Measurements from ENCODE around the gene ZNF440.
"Not testable (repeated sequence)": the region's sequence is repeated elsewhere in the genome, so short reads cannot be mapped to it uniquely, and the experiment has no call there.

Gene ZNF440

DNA sequence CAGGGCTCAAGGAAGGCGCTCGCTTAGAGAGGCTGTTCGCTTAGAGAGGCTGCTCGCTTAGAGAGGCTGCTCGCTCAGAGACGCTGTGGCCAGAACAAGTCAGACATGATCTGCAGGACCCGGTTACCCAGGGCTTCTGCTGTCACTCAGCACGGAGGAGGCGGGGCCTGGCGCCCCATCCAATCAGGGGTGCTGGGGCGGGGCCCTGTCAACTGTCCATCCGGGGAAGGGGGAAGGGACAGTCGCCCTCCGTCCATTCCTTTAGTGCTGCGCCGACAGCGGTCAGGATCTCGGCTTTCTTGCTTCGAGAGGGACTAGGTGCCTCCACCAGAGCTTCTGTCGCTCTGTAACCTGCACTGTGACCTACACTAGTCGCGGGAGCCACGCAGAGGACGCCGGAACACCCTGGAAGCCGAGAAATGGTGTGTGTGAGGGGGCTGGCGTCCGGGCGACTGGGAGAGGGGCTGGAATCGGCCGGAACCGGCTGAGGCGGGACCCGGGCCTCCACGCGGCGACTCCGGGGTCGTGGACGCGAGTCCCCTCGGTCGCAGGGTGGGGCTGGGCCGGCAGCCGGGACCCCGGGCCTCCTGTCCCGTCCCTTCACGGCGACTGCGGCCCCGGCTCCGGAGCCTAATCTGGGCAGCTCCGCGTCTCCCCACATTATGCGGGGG is at the start of gene ZNF440:
TSS of gene ZNF440 (plus strand) at position 245 of the 671 bp plus-strand sequence. CDS start at position 420, 175 bp downstream.
- DNase-seq, result peak; percentile 67 to 78

DNA sequence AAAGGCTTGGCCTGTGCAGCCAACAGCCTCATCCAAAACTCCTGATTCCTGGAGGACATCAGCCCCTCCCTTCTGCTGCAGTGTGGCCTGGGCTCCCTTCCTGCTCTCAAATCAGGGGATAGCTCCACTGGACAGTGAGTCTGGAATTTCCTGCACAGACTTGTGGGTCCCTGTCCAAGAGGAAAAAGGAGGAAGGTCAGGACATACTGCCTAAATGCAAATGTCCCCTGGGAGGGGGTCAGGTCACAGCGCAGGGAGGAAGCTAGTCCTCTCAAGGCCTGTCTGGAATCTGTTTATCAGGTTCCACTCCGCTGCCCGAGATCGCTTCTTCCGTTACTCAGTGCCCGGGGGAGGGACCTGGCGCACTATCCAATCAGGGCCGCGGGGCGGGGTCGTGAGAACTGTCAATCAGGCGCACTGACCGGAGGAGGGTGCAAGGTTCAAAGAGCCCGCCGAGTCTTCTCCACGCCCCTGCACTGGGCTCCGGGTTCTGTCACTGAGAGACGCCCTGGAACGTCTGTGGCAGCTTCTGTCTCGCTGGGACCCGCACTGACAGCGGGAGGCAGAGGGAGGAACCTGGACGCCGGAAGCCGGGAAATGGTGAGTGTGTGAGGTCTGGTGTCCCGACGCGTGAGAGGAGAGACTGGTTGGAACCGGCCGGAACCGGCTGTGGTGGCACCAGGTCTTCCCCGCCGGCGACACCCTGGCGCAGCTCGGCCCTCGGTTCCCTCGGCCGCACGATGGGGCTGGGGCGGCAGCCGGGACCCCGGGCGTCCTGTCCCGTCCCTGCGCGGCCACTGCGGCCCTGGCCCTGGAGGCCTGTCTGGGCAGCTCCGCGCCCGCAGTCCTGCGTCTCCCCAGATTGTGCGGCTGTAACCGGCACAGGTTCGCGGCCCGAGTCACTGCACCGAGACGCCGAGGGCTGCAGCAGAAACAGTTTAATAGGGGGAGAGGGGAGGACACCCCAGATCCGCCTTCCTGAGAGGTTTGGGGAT is 47.2 kb upstream of the ZNF440 start, which contains the start of gene ZNF441:
TSS of gene ZNF441 (plus strand) at position 404 of the 995 bp plus-strand sequence. CDS start at position 598, 194 bp downstream.
- peak; percentile 73 to 74 for DNase-seq

DNA sequence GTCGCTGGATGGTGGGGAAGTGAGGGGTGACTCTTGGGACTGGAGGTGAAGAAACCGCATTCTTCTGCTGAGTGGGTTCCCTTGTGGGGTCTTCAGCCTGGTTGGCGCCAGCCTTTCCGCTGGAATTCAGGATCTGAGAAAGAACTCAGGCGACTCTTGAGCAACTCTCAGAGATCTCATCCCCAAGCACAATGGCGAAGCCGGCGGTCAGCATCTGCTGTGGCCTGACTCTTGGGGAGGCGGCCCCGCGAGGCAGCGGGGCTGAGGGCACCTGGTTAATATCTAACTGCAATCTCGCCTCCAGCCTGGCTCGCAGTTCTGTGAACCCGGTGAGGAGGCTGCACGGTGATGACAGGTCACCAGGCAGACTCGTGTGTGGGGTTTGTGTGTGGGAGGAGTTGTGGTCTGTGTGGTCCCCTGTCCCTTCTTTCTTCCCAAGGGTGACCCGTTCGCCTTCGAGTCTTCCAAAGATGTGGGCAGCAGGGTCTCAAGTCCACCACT is 46.4 kb upstream of the ZNF440 start:
- DNase-seq, result no peak

DNA sequence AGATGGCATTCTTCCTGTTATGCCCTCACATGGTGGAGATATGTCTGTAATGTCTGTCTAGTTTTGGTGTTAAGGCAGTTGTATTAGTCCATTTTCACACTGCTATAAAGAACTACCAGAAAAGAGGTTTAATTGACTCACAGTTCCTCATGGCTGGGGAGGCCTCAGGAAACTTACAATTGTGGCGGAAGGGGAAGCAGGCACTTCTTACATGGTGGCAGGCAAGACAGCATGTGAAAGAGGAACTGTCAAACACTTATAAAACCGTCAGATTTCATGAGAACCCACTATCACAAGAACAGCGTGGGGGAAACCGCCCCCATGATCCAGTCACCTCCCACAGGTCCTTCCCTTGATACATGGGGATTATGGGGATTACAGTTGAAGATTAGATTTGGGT is 44.1 kb upstream of the ZNF440 start:
- no peak for DNase-seq

DNA sequence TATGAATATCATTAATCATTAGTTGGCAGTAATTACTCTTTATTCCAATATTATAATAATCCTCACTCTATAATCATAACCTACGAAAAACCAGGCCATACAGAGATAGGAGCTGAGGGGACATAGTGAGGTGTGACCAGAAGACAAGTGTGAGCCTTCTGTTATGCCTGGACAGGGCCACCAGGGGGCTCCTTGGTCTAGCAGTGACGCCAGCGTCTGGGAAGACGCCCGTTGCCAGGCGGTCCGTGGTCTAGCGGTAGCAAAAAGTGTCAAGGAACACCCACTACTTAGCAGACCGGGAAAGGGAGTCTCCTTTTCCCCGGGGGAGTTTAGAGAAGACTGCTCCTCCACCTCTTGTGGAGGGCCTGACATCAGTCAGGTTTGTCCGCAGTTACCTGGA is 42.6 kb upstream of the ZNF440 start:
- not testable (repeated sequence) for DNase-seq

DNA sequence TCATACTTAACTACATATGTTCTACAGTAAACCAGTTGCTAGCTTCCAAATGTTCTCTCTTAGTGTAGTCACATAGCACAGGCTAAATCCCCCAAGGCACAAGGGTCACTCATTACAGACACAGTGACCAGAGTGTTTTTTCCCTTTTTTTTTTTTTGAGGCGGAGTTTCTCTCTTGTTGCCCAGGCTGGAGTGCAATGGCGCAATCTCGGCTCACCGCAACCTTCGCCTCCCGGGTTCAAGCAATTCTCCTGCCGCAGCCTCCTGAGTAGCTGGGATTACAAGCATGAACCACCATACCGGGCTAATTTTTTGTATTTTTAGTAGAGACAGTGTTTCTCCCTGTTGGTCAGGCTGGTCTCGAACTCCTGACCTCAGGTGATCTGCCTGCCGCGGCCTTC is 37.4 kb upstream of the ZNF440 start:
- DNase-seq, result not testable (repeated sequence)

DNA sequence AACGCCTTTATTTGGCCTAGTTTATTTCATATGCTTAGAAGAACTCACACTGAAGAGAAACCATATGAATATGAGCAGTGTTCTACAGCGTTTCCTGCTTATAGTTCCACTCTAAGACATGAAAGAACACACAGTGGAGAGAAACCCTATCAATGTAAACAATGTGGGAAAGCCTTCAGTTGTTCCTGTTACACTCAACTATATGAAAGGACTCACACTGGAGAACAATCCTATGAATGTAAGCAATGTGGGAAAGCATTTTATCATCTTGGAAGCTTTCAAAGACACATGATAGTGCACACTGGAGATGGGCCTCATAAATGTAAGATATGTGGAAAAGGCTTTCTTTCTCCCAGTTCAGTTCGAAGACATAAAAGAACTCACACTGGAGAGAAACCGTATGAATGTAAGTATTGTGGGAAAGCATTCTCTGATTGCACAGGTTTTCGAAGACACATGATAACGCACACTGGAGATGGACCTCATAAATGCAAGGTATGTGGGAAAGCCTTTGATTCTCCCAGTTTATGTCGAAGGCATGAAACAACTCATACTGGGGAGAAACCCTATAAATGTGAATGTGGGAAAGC is 33.5 kb upstream of the ZNF440 start:
- DNase-seq, result no peak

DNA sequence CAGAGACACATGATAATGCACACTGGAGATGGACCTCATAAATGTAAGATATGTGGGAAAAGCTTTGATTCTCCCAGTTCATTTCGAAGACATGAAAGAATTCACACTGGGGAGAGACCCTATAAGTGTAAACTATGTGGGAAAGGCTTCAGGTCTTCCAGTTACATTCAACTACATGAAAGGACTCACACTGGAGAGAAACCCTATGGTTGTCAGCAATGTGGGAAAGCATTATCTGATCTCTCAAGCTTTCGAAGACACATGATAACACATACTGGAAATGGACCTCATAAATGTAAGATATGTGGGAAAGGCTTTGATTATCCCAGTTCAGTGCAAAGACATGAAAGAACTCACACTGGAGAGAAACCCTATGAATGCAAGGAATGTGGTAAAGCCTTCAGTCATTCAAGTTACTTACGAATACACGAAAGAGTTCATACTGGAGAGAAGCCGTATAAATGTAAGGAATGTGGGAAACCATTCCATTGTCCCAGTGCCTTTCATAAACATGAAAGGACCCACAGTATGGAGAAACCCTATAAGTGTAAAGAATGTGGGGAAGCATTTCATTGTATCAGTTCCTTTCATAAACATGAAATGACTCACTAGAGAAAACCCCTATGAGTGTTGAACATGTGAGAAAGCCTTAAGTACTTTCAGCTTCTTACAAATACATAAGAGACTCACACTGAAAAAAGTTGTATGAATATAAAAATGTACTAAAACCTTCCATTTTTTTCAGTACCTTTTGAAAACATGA is 32.6 kb upstream of the ZNF440 start:
- DNase-seq, result no peak

DNA sequence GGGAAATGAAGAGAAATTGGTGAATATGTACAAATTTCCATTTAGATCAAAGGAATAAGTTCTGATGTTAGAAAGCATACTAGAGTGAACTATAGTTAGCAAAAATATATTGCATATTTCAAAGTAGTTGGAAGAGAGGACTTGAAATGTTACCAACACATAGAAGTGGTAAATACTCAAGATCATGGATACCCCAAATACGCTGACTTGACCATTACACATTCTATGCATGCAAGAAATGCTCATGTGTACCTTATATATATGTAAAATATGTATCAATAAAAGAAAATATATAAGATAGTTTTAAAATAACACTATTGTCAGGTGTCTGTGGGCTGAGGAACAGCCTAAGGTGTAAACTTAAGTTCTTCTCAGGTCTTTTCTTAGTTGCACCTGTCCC is 30.3 kb upstream of the ZNF440 start:
- DNase-seq, result no peak

DNA sequence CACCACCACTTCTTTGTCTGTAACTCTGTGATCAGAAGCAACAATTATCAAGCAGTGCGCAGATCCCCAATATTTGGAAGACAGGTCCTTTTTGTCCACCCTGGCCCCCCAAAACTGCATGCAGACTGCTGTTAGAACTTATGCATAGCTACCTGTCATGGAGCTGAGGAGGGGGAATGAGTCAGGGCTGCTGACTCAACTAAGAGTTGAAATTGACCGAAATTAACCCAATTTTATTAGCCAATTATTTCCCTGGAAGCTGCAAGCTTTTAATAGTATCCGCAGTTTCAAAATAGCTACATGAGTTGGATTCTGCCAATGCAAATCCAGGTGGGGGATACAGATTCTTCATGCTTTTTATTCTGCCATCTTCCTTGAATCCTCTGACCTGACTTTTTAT is 29.7 kb upstream of the ZNF440 start:
- DNase-seq, result no peak

DNA sequence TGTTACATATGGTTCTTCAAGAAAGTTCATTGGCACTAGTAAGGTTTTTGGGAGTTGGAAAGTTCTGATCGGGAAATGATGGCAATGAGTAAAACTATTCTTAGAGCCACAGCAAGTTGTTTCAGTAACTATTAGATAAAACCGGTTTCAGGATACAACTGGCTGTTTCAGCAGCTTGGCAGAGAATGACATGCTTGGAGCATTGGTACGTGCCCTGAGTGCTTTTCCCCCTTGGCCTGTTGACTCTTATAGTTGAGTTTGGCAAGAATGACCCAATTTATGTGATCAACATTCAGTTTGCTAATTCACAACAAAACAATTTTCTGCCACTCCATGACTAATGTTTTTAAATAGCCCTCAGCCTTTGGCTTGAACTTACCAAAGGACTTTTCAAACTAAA is 26.5 kb upstream of the ZNF440 start:
- DNase-seq, result no peak

DNA sequence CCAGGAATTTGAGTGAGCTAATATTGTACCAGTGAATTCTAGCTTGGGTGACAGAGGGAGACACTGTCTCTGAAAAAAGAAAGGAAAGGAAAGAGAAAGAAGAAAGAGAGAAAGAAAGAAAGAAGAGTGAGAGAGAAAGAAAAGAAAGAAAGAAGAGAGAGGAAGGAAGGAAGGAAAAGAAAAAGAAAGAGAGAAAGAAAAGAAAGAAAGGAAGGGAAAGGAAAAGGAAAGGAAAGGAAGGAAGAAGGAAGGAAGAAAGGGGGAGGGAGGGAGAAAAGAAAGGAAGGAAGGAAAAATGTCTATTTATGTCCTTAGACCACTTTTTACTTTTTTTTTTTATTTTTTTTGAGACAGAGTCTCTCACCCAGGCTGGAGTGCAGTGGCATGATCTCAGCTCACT is 21.1 kb upstream of the ZNF440 start:
- DNase-seq, result no peak

DNA sequence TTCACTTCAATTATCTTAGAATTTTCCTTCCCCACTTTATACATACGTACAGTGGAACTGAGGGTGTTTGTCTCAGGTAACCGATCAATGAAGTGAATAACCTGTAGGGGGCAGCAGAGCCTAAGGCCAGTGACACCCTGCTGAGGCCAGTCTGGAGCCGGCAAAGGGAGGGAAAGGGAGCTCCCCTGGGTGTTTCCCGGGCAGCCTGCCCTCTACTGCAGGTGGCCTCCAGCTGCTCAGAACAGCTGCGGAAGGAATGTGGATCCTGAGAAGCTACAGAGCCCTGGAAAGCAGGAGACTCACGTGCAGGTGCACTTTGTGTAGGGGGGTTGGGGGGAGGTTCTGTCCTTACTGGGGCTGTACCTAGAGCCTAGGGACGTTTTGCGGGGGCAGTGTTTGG is 16.6 kb upstream of the ZNF440 start:
- peak; percentile 41 to 78 for DNase-seq

DNA sequence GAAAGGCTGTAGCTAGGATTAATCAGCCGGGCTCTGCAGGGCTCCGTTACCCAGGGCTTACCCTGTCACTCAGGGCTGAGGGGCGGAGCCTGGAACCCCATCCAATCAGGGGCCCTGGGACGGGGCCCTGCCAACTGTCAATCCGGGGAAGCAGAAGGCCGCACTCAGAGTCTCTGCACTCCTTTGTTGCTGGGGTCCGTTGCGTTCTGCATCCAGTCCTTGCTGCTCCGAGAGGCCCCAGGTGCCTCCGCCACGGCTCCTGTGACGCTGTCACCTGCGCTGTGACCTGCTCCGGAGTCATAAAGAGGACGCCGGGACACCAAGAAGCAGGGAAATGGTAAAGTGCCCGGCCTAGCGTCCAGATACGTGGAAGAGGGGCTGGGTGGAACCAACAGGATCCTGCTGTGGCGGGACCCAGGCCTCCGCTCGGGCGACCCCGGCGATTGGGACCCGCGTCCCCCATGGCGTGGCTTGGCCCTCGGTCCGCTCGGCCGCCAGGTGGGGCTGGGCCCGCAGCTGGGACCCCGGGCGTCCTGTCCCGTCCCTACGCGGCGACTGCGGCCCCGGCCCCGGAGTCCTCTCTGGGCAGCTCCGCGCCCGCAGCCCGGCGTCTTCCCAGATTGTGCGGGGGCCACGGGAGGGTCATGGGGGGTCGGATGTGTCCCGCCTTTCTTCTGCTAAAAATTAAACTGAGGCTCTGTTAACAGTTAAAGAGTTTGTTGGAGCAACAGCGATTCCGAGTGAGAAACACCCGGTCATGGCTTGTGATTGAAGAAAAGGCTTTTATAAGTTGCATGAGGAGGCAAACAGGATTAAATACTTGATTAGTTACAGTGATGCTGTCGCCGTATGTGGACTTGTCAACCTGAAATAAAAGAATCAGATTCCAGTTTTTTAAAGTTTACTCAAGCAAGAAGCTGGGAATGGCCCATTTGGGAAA is 15.4 kb upstream of the ZNF440 start, which contains the start of gene ZNF491:
TSS of gene ZNF491 (plus strand) at position 133 of the 940 bp plus-strand sequence. CDS start 7,431 bp downstream, outside the sequence.
- DNase-seq, result peak; percentile 61 to 65

DNA sequence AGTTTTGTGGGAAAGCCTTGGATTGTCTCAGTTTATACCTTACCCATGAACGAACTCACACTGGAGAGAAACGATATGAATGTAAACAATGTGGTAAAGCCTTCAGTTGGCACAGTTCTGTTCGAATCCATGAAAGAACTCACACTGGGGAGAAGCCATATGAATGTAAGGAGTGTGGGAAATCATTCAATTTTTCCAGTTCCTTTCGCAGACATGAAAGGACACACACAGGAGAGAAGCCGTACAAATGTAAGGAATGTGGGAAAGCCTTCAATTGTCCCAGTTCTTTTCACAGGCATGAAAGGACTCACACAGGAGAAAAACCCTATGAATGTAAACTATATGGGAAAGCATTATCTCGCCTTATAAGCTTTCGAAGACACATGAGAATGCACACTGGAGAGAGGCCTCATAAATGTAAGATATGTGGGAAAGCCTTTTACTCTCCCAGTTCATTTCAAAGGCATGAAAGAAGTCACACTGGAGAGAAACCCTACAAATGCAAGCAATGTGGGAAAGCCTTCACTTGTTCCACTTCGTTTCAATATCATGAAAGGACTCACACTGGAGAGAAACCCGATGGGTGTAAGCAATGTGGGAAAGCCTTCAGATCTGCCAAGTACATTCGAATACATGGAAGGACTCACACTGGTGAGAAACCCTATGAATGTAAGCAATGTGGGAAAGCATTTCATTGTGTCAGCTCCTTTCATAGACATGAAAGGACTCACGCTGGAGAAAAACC is 7.5 kb upstream of the ZNF440 start:
- DNase-seq, result no peak

DNA sequence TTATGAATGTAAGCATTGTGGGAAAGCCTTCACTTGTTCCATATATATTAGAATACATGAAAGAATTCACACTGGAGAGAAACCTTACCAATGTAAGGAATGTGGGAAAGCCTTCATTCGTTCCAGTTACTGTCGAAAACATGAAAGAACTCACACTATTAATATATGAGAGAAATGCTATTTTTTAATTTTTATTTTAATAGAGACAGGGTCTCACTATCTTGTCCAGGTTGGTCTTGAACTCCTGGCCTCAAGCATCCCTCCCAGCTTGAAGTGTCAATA is 7.0 kb upstream of the ZNF440 start:
- no peak for DNase-seq

DNA sequence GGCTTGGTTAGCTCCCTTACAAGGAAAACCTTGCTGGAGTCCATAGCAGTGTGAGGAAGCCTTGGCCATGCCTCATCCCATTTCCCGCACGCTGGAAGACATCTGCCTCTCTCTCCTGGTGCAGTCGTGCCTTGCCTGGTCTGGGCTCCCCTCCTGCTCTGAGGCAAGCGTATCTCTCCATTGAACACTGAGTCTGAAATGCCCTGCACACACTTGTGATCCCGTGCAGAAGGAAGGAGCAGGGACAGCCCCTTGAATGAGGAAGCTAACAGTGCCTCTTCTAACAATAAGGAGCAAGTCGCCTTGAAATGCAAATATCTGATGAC is 407 bp upstream of the ZNF440 start:
- no peak for DNase-seq

DNA sequence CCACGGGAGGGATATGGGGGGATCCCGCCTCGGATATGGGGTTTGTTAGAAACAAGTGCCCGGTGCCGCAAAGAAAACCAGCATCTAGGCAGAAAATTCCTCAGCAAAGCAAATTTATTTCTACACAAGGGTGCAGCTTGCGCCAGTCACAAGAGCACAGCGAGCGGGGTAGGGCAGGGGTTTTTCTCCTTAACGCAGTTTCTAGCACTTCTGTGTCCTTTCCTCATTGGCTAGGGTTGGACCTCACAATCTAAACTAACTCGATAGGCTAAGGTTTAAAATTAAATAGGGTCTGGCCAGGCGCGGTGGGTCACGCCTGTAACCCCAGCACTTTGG is 595 bp downstream of the ZNF440 start:
- DNase-seq, result no peak

DNA sequence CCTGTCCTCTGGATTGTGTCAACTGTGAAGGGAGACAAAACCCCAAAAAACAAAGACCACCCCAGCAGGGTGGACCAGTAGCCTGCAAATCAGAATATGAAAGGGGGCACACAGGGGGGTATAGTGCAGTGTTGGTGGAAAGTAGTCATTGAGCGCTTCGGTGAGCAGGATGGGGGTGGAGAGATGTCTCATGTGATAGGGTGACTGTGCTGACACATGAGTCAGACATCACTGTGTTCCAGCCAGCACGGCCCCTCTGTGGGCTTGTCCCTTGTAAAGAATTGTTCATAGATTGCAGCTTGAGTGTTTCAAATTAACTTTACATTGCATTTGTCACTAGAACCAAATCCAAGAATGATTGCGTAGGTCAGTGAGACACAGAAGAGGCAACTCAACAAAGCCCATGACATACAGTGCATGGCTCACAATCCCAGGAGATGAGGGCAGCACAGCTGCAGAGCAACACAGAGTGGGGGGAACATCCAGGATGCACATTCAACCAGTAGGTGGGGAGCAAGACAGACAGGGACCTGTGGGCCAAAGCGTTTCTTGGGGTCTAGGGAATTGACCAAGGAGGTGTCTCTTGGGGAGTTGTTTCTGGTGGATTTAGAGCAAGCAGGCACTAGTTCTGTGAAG is 7.5 kb downstream of the ZNF440 start:
- no peak for DNase-seq
